Pancreas (tissue), 10 donors: Measurements from ENCODE around the gene ZNF592. TPM values are rescaled to one million over a fixed set of nuclear protein-coding genes. Genes with fewer than 3 reads are reported as not detected.

ENCODE experiments used
- ATAC-seq, 4 donors: fragments of 200-7000 bp; cut with Tn5 transposase; one replicate each; pipeline versions ENCODE4 v1.8.0 to v1.9.1; 2020; ENCODE audit warnings: mild to moderate bottlenecking in 4 of 4, moderate library complexity in 4 of 4
- DNase-seq, 6 donors: peaks; one replicate each; pipeline ENCODE4 v3.0.0-alpha.2; 2020
- FAIRE-seq: peaks from 2 replicates; lab custom pipeline; 2012; peaks lifted over from hg19 to GRCh38; lab: Jason Lieb, UNC
- H3K27ac ChIP-seq, 4 donors: fragments of 200-600 bp; sonication (generic); 1 replicate in 3 of 4; 2 replicates in 1 of 4; pipeline versions ENCODE4 v1.5.0 to v1.8.0; 2020
- H3K27me3 ChIP-seq, 4 donors: fragments of 200-600 bp; one replicate each; pipeline ENCODE4 v1.8.0; 2021
- H3K36me3 ChIP-seq, 3 donors: fragments of 200-600 bp; sonication (generic) in 1 of 3; one replicate each; pipeline versions ENCODE4 v1.5.0 to v1.8.0; 2020 to 2021
- H3K4me1 ChIP-seq, 3 donors: fragments of 200-600 bp; one replicate each; pipeline ENCODE4 v1.8.0; 2021
- H3K4me3 ChIP-seq, 4 donors: fragments of 200-600 bp; sonication (generic) in 2 of 4; one replicate each; pipeline versions ENCODE4 v1.5.0 to v1.8.0; 2020 to 2021
- H3K9me3 ChIP-seq, 4 donors: fragments of 200-600 bp; one replicate each; pipeline ENCODE4 v1.8.0; 2021
- CTCF ChIP-seq, 4 donors: fragments of 200-600 bp; sonication (generic) in 3 of 4; IDR thresholded peaks; one replicate each; pipeline versions ENCODE4 v1.5.0 to v1.8.0; 2021; ENCODE audit warnings: antibody characterized with exemption in 4 of 4
- WGBS, 2 donors: extraction: QIAGEN DNeasy Blood & Tissue Kit; methylation state at CpG; one replicate each; pipeline ENCODE4 v1.1.7; 2013; 5-methylcytosine and 5-hydroxymethylcytosine counted together
- intact Hi-C, 3 donors: fragments of 100-400 bp; cut with DNase I; formaldehyde crosslinking; loops; one replicate each; pipeline versions ENCODE4 v1.11.1 to v1.14.2; 2022
- polyA plus RNA-seq, 2 donors: library from polyadenylated mRNA; stranded (reverse); fragments of 200-250 nt; gene quantifications; one replicate each; pipeline ENCODE4 v1.2.3, GENCODE V29; 2013
- total RNA-seq, 6 donors: library from RNA; stranded (reverse); fragmentation: NEBNext Ultra II Directional in 4 of 6; extraction: Animal tissue kit (Norgen Biotek cat#: 25700) in 4 of 6; gene quantifications; one replicate each; pipeline versions ENCODE4 v1.2.1 to v1.2.4, GENCODE V29; 2021 to 2023
- donor health status: healthy with polysubstance abuse.
- donor health status: DM: no; HTN: no; CAD: no; lungs with moderate emphysema.
- donor health status: DM: no; HTN: no; CAD: no.
- donor health status: control.
- donor health status: control.
- donor health status: Bipolar disorder and iron deficiency.
- donor health status: DM: yes; HTN: yes; CAD: no.
- donor health status: DM: no; HTN: no; CAD: no.
- donor health status: DM: no; HTN: no; CAD: no.
- donor health status: DM: yes; HTN: yes; CAD: no.

ZNF592 gene
- total and polyA plus RNA-seq, 8 donors, result 9.1 to 16.6 (median 12.0) TPM

- FAIRE-seq (no peak), ATAC-seq (no peak), DNase-seq (no peak)
- Histone ChIP-seq H3K4me1 (no peaks in the 10 kb centered on the region), H3K4me3 (no peak overlapping the region), H3K36me3 (no peaks in the 10 kb centered on the region), H3K27ac (peak overlapping the region in 1 of 4 donors; percentile 8), H3K27me3 (no peaks in the 10 kb centered on the region), H3K9me3 (no peaks in the 10 kb centered on the region)
- TF ChIP-seq CTCF (IDR thresholded peaks at IDR 0.05), result no peak
- intact Hi-C loops, result no loop called here
- WGBS, 2 donors, result 78 to 84% methylated on average over 2 of the region's 2 CpGs
Measured at GRCh38 chr15:84721371-84721770, 27.0 kb upstream of the ZNF592 start.

- Histone ChIP-seq H3K36me3 (no peaks in the 10 kb centered on the region), H3K4me3 (no peak overlapping the region), H3K4me1 (no peaks in the 10 kb centered on the region), H3K27ac (no peak overlapping the region), H3K27me3 (no peaks in the 10 kb centered on the region), H3K9me3 (no peaks in the 10 kb centered on the region)
- no peak for ATAC-seq
- no peak for DNase-seq
- no peak for TF ChIP-seq CTCF (IDR thresholded peaks at IDR 0.05)
- FAIRE-seq, result no peak
- 77 to 91% methylated on average over 2 of the region's 2 CpGs for WGBS, 2 donors
- intact Hi-C loops, result no loop called here
Measured at GRCh38 chr15:84722628-84723027, 25.8 kb upstream of the ZNF592 start.

- Histone ChIP-seq H3K4me3 (no peak overlapping the region), H3K27ac (peak overlapping the region in 1 of 4 donors; percentile 23), H3K9me3 (no peaks in the 10 kb centered on the region), H3K4me1 (no peaks in the 10 kb centered on the region), H3K27me3 (no peaks in the 10 kb centered on the region), H3K36me3 (no peaks in the 10 kb centered on the region)
- no peak for TF ChIP-seq CTCF (IDR thresholded peaks at IDR 0.05)
- intact Hi-C loops, result no loop called here
- DNase-seq (no peak), ATAC-seq (peak in 3 of 4 donors; percentile 40 to 75 (median 74)), FAIRE-seq (no peak)
- WGBS, 2 donors, result 68 to 73% methylated on average over 1 of the region's 1 CpG
Measured at GRCh38 chr15:84725001-84725491, 23.3 kb upstream of the ZNF592 start.

GRCh38 chr15:84727429-84727828, 21.0 kb upstream of the ZNF592 start:
- WGBS, 2 donors, result 94 to 96% methylated on average over 6 of the region's 6 CpGs
- H3K36me3 ChIP-seq, result no peaks in the 10 kb centered on the region
- no peaks in the 10 kb centered on the region for H3K9me3 ChIP-seq
- no peaks in the 10 kb centered on the region for H3K27me3 ChIP-seq
- ATAC-seq (no peak), FAIRE-seq (no peak), DNase-seq (no peak)
- intact Hi-C loops, result no loop called here
- H3K4me3 ChIP-seq, result no peak overlapping the region
- TF ChIP-seq CTCF (IDR thresholded peaks at IDR 0.05), result no peak
- no peak overlapping the region for H3K27ac ChIP-seq
- no peaks in the 10 kb centered on the region for H3K4me1 ChIP-seq

- Histone ChIP-seq H3K9me3 (no peaks in the 10 kb centered on the region), H3K36me3 (no peaks in the 10 kb centered on the region), H3K27ac (no peak overlapping the region), H3K27me3 (no peaks in the 10 kb centered on the region), H3K4me1 (peaks cover 0 to 2% (median 0%) of the 10 kb centered on the region in 3 donors), H3K4me3 (no peak overlapping the region)
- no peak for TF ChIP-seq CTCF (IDR thresholded peaks at IDR 0.05)
- DNase-seq, result no peak
- intact Hi-C loops, result no loop called here
- ATAC-seq, result no peak
- no peak for FAIRE-seq
Measured at GRCh38 chr15:84731774-84732173, 16.6 kb upstream of the ZNF592 start.
